Skeletal muscle tissue (tissue), 4 donors: ENCODE results near the gene MET. TPM values are rescaled to one million over a fixed set of nuclear protein-coding genes. Genes with fewer than 3 reads are reported as not detected.
"Not testable (repeated sequence)": the region's sequence is repeated elsewhere in the genome, so short reads cannot be mapped to it uniquely, and the experiment has no call there.

Source experiments
- H3K27ac ChIP-seq: one replicate; pipeline ENCODE4 v1.7.0; 2013; ENCODE audit warnings: mild to moderate bottlenecking, low read depth, low read length, inconsistent platforms
- H3K27me3 ChIP-seq, 3 donors: one replicate each; pipeline ENCODE4 v1.7.0; 2013; ENCODE audit warnings: low read length in 3 of 3; ENCODE audit not compliant: control insufficient read depth in 3 of 3, insufficient read depth in 3 of 3
- H3K36me3 ChIP-seq, 3 donors: one replicate each; pipeline ENCODE4 v1.7.0; 2013; ENCODE audit warnings: low read length in 3 of 3; ENCODE audit not compliant: control insufficient read depth in 3 of 3, insufficient read depth in 3 of 3
- H3K4me1 ChIP-seq, 3 donors: one replicate each; pipeline ENCODE4 v1.7.0; 2013; ENCODE audit warnings: low read length in 3 of 3, mild to moderate bottlenecking in 3 of 3; ENCODE audit not compliant: control insufficient read depth in 3 of 3, insufficient read depth in 3 of 3
- H3K4me3 ChIP-seq, 3 donors: one replicate each; pipeline ENCODE4 v1.7.0; 2013; ENCODE audit warnings: low read length in 3 of 3
- H3K9ac ChIP-seq, 3 donors: one replicate each; pipeline ENCODE4 v1.7.0; 2013; ENCODE audit warnings: low read length in 3 of 3, mild to moderate bottlenecking in 3 of 3, moderate library complexity in 2 of 3, low read depth in 1 of 3
- H3K9me3 ChIP-seq, 3 donors: one replicate each; pipeline ENCODE4 v1.7.0; 2013; ENCODE audit warnings: low read length in 3 of 3; ENCODE audit not compliant: control insufficient read depth in 3 of 3
- total RNA-seq: library from RNA; depleted of rRNA; stranded (reverse); fragments of >200 nt; gene quantifications from one replicate; pipeline ENCODE4 v1.2.3, GENCODE V29; 2014
- donor health status: Osteomylitis.

Gene MET
- total RNA-seq, 1 donor from 2014 or later = 26.1 TPM

DNA sequence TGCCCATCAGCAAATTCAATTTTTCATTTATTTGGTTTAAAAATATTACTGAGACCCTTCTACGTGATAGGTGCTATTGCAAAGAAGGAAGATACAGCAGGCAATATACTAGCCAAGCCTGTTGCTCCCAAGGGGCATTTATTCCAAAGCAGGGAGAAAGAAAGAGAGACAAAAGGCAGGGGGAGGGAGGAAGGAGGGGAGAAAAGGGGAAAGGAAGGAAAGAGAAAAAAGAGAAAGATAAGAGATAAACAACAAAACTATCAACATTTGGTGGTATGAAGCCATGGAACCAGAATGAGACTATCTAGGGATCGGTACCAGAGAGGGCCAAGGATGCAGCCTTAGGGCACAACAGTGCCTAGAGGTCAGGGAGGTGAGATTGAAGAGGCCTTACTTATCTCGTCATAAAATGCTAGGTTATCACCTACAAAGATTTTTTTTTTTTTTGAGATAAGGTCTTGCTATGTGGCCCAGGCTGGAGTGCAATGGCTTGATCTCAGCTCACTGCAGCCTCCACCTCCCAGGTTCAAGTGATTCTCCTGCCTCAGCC, 135.1 kb downstream of the MET start:
- H3K9me3 ChIP-seq = no peaks in the 10 kb centered on the region
- H3K27ac ChIP-seq = no peak overlapping the region
- no peaks in the 10 kb centered on the region for H3K27me3 ChIP-seq
- H3K9ac ChIP-seq = no peak overlapping the region
- H3K36me3 ChIP-seq = no peaks in the 10 kb centered on the region
- no peak overlapping the region for H3K4me3 ChIP-seq
- peaks cover 28 to 29% (median 29%) of the 10 kb centered on the region in 3 donors for H3K4me1 ChIP-seq

DNA sequence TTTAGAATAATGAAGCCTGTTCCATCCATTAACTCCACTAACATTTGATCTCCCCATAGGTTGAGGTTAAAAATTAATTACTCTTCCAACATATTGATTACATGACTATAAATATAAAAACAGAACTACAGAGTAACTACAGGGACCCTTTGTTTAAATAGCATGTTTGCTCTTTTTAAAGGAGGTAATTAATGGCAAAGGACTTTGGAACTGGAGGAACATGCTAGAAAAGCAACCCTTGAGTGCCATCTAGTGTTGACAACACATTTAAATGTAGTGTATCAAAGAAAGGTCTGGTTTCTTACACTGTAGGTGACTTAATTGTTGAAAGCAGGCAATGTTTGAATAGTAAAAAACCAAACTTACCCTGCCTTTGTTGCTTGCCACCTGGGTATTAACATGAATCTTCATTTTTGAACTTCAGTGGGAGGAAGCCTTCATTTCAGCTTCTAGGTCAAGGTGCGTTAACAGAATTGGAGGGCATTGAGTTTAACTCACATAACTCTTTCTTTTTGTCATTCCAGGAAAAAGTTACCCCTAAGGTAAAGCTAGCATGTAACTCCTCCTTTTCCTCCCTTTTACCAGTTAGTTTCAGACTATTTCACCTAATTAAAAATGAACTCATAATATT, 137.8 kb downstream of the MET start:
- Histone ChIP-seq H3K4me3 (no peak overlapping the region), H3K9me3 (no peaks in the 10 kb centered on the region), H3K36me3 (no peaks in the 10 kb centered on the region), H3K9ac (peak overlapping the region; percentile 26 to 42 (median 30)), H3K4me1 (peaks cover 7 to 13% (median 10%) of the 10 kb centered on the region in 3 donors), H3K27me3 (no peaks in the 10 kb centered on the region), H3K27ac (peak overlapping the region; percentile 72)

DNA sequence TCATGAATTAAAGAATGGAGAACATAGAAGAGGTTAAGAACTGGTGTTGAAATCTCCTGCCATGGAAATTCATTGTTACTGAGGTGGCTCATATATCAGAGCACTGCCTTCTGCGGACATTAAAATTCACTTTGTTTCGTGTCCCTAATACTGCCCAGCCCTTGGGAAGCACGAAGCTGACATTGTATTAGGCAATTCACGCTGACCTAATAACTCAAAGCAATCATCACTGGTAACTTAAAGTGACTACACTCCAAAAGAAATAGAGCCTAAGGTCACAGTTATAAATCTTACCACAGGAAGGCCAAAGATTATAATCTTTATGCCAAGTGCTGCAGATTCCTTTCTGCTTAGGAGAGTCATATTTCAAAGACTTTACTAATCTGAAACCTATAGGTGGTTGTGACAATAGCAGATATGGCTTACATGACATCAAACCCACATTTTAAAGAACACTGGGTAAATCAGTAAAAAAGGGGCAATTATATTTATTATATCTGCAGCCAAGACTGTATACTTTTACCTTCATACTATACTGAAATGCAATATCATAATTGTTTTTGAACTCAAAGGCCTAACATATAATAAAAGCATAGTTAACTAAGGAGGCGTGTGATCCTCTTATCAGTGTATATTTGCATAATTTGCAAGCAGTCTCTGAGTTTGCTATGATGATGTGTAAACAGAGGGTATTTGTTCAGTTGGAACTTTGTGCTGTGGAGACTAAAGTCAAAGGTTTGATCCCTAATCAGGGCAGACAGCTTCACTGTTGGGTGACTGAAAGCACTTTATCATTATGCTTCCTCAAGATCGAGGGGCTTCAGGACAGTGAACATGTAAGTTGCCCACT, 138.5 kb downstream of the MET start:
- H3K27me3 ChIP-seq = no peaks in the 10 kb centered on the region
- peak overlapping the region; percentile 26 to 42 (median 30) for H3K9ac ChIP-seq
- H3K4me3 ChIP-seq = no peak overlapping the region
- H3K36me3 ChIP-seq = no peaks in the 10 kb centered on the region
- peak overlapping the region; percentile 72 for H3K27ac ChIP-seq
- no peaks in the 10 kb centered on the region for H3K9me3 ChIP-seq
- peaks cover 6 to 11% (median 7%) of the 10 kb centered on the region in 3 donors for H3K4me1 ChIP-seq

DNA sequence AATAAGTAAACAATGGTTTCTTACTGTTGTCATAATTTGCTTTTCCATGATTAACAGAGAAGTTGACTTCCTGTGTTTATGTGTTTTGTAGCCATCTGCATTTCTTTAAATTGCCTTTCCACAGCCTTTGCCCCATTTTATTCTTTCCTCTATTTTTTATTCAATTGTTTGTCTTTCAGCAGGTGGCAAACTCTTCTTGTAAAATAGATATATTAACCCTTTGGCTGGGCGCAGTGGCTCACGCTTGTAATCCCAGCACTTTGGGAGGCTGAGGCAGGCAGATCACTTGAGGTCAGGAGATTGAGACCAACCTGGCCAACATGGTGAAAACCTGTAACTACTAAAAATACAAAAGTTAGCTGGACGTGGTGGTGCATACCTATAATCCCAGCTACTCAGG, 139.8 kb downstream of the MET start:
- H3K27me3 ChIP-seq = no peaks in the 10 kb centered on the region
- H3K4me3 ChIP-seq = no peak overlapping the region
- H3K9ac ChIP-seq = no peak overlapping the region
- H3K9me3 ChIP-seq = no peaks in the 10 kb centered on the region
- H3K27ac ChIP-seq = no peak overlapping the region
- H3K4me1 ChIP-seq = peaks cover 0 to 7% (median 3%) of the 10 kb centered on the region in 3 donors
- no peaks in the 10 kb centered on the region for H3K36me3 ChIP-seq

DNA sequence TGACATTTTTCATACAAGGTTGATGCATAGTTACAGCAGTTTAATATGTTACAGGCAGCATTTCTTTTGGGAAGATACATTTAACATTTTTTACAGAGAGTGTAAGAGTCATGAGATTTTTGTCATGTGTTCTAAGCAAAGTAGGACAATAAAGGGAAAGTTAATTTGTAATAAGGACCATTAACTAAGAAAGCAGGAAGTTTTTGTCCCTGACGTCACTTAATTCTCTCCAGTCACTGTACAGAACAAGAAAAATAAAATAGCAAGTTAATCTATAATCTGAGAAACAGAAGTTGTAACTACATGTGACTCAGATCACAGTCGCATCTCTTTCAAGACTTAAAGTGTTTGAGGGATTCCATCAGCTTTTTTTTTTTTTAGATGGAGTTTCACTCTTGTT, 140.9 kb downstream of the MET start:
- Histone ChIP-seq H3K9me3 (no peaks in the 10 kb centered on the region), H3K36me3 (no peaks in the 10 kb centered on the region), H3K9ac (no peak overlapping the region), H3K27ac (no peak overlapping the region), H3K4me3 (no peak overlapping the region), H3K27me3 (no peaks in the 10 kb centered on the region), H3K4me1 (peaks cover 0 to 7% (median 3%) of the 10 kb centered on the region in 3 donors)

DNA sequence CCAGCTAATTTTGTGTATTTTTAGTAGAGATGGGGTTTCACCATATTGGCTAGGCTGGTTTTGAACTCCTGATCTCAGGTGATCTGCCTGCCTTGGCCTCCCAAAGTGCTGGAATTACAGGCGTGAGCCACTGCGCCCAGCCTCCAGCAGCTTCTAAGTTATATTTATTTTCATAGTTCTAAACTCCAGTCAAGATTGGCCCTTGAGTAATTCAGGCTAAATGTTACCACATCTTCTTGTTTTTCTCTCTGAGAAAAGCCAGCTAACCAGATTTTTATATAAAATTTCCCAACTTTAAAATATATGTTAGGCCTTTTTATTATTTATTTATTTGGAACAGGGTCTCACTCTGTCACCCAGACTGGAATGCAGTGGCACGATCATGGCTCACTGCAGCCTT, 141.4 kb downstream of the MET start:
- not testable (repeated sequence) for H3K27ac ChIP-seq, H3K9me3 ChIP-seq, H3K36me3 ChIP-seq, H3K27me3 ChIP-seq, H3K4me1 ChIP-seq, H3K4me3 ChIP-seq, H3K9ac ChIP-seq

DNA sequence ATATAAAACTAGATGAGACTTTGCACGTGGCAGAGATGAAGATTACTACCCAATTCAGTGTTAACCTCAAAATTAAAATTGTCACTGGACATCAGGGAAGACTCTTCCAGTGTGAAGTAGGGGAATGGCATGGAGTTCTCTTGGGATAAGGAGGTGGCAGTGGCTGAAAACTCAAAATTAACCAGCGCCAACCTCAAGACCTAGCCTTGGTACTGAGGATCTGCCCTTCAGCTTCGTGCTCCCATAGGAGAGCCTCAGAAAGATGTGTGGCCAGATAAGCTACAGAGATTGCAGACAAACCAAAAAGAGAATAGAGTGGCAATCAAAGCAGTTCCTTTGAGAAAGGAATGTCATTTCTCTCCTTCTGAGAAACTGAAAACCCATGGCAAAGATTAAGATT, 143.0 kb downstream of the MET start:
- Histone ChIP-seq H3K4me3 (no peak overlapping the region), H3K9me3 (no peaks in the 10 kb centered on the region), H3K9ac (no peak overlapping the region), H3K27ac (no peak overlapping the region), H3K4me1 (peaks cover 0 to 3% (median 0%) of the 10 kb centered on the region in 3 donors), H3K27me3 (no peaks in the 10 kb centered on the region), H3K36me3 (no peaks in the 10 kb centered on the region)

DNA sequence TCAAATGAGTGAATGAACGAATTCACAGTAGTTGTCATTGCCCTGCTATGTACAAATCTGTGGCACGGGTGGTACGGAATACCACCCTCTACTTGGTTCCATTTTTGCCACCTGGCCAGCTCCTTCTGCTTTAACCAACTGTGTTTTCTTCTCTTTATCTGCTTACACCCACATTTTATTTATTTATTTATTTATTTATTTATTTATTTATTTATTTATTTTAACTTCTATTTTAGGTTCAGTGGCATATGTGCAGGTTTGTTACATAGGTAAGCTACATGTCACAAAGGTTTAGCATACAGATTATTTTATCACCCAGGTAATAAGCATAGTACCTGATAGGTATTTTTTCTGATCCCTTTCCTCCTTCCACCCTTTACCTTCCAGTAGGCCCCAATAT, 148.2 kb downstream of the MET start:
- Histone ChIP-seq H3K27ac (no peak overlapping the region), H3K4me3 (no peak overlapping the region), H3K9me3 (peaks cover 0 to 2% (median 0%) of the 10 kb centered on the region in 3 donors), H3K27me3 (no peaks in the 10 kb centered on the region), H3K36me3 (no peaks in the 10 kb centered on the region), H3K4me1 (no peaks in the 10 kb centered on the region), H3K9ac (no peak overlapping the region)

DNA sequence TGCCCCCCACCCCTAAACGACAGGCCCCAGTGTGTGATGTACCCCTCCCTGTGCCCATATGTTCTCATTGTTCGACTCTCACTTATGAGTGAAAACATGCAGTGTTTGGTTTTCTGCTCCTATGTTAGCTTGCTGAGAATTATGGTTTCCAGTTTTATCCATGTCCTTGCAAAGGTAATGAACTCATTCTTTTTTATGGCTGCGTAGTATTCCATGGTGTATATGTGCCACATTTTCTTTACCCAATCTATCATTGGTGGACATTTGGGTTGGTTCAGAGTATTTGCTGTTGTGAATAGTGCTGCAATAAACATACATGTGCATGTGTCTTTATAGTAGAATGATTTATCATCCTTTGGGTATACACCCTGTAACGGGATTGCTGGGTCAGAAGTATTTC, 149.7 kb downstream of the MET start:
- H3K27me3 ChIP-seq, H3K9ac ChIP-seq, H3K36me3 ChIP-seq, H3K27ac ChIP-seq, H3K4me3 ChIP-seq, H3K4me1 ChIP-seq, H3K9me3 ChIP-seq: not testable (repeated sequence)

DNA sequence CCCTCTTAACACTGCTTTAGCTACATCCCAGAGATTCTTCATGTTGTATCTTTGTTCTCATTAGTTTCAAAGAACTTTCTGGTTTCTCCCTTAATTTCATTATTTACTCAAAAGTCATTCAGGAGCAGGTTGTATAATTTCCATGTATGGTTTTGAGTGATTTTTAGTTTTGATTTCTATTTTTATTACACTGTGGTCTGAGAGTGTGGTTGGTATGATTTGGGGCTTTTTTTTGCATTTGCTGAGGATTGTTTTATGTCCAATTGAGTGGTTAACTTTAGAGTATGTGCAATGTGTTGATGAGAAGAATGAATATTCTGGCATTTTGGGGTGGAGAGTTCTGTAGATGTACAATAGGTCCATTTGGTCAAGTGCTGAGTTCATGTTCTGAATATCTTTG, 152.5 kb downstream of the MET start:
- H3K9me3 ChIP-seq = peaks cover 0 to 2% (median 0%) of the 10 kb centered on the region in 3 donors
- no peaks in the 10 kb centered on the region for H3K27me3 ChIP-seq
- H3K9ac ChIP-seq = no peak overlapping the region
- H3K4me3 ChIP-seq = no peak overlapping the region
- H3K36me3 ChIP-seq = no peaks in the 10 kb centered on the region
- H3K27ac ChIP-seq = no peak overlapping the region
- H3K4me1 ChIP-seq = no peaks in the 10 kb centered on the region
